GM19240 (cell line): Measurements from ENCODE around the gene ATP11B.
A peak's percentile ranks its signal among the peaks of the same experiment; 100 is the strongest.

ENCODE experiments used
- DNase-seq: peaks from one replicate; pipeline ENCODE4 v3.0.0; 2011; ENCODE audit warnings: low spot score; ENCODE audit not compliant: insufficient read length

The ATP11B gene

GRCh38 chr3:182792901-182793662 lies at the start of gene ATP11B:
Gene ATP11B, plus strand, starts transcription at chr3:182793504. Its CDS starts 256 bp downstream, at chr3:182793760.
- DNase-seq, result peak; percentile 21

GRCh38 chr3:182746959-182747358 lies 46.3 kb upstream of the ATP11B start:
- no peak for DNase-seq

GRCh38 chr3:182755308-182755707 lies 38.0 kb upstream of the ATP11B start:
- no peak for DNase-seq

- DNase-seq, result no peak
These were observed 37.6 kb upstream of the ATP11B start for GRCh38 chr3:182755712-182756111.

GRCh38 chr3:182760576-182761164 lies 32.6 kb upstream of the ATP11B start:
- no peak for DNase-seq

- no peak for DNase-seq
These were observed 29.4 kb upstream of the ATP11B start for GRCh38 chr3:182763896-182764295.

- DNase-seq, result no peak
These were observed 28.0 kb upstream of the ATP11B start for GRCh38 chr3:182765287-182765686.

GRCh38 chr3:182766099-182766498 lies 27.2 kb upstream of the ATP11B start:
- no peak for DNase-seq

GRCh38 chr3:182768413-182768812 lies 24.9 kb upstream of the ATP11B start:
- DNase-seq, result no peak

- DNase-seq, result no peak
These were observed 23.6 kb upstream of the ATP11B start for GRCh38 chr3:182769673-182770072.

- no peak for DNase-seq
These were observed 11.2 kb upstream of the ATP11B start for GRCh38 chr3:182782149-182782548.

GRCh38 chr3:182783106-182783505 lies 10.2 kb upstream of the ATP11B start:
- DNase-seq, result no peak

- no peak for DNase-seq
These were observed 8.8 kb upstream of the ATP11B start for GRCh38 chr3:182784542-182784941.

GRCh38 chr3:182785142-182785541 lies 8.2 kb upstream of the ATP11B start:
- DNase-seq, result no peak

GRCh38 chr3:182785756-182786155 lies 7.5 kb upstream of the ATP11B start:
- DNase-seq, result no peak

GRCh38 chr3:182786564-182787196 lies 6.6 kb upstream of the ATP11B start:
- no peak for DNase-seq

GRCh38 chr3:182787302-182788036 lies 5.8 kb upstream of the ATP11B start:
- no peak for DNase-seq

GRCh38 chr3:182789371-182789770 lies 3.9 kb upstream of the ATP11B start:
- no peak for DNase-seq

GRCh38 chr3:182790612-182791011 lies 2.7 kb upstream of the ATP11B start:
- DNase-seq, result no peak

- peak; percentile 5 for DNase-seq
These were observed 555 bp downstream of the ATP11B start for GRCh38 chr3:182793663-182794454.
